LNCAP (cell line): ENCODE results near the gene PDCD4.
A peak's percentile ranks its signal among the peaks of the same experiment; 100 is the strongest.

Source experiments
- CTCF ChIP-seq: fragments of 450-650 bp; IDR thresholded peaks from 2 replicates; pipeline ENCODE4 v1.5.1; 2017; ENCODE audit warnings: mild to moderate bottlenecking

The PDCD4 gene

GRCh38 chr10:110881905-110882304 lies 10.2 kb downstream of the PDCD4 start:
- no peak for TF ChIP-seq CTCF

GRCh38 chr10:110883924-110884323 lies 12.2 kb downstream of the PDCD4 start:
- no peak for TF ChIP-seq CTCF

GRCh38 chr10:110885932-110886674 lies 14.4 kb downstream of the PDCD4 start:
- no peak for TF ChIP-seq CTCF

DNA sequence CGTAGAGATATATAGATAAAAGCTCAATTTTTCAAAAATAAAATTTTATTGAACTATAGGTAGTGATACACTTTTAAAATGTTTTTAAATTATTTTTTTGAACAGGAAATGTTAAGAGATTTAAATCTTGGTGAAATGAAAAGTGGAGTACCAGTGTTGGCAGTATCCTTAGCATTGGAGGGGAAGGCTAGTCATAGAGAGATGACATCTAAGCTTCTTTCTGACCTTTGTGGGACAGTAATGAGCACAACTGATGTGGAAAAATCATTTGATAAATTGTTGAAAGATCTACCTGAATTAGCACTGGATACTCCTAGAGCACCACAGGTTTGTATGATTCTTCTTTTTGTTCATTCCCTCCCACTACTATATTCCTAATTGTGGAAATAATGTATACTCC lies 15.8 kb downstream of the PDCD4 start:
- no peak for TF ChIP-seq CTCF

DNA sequence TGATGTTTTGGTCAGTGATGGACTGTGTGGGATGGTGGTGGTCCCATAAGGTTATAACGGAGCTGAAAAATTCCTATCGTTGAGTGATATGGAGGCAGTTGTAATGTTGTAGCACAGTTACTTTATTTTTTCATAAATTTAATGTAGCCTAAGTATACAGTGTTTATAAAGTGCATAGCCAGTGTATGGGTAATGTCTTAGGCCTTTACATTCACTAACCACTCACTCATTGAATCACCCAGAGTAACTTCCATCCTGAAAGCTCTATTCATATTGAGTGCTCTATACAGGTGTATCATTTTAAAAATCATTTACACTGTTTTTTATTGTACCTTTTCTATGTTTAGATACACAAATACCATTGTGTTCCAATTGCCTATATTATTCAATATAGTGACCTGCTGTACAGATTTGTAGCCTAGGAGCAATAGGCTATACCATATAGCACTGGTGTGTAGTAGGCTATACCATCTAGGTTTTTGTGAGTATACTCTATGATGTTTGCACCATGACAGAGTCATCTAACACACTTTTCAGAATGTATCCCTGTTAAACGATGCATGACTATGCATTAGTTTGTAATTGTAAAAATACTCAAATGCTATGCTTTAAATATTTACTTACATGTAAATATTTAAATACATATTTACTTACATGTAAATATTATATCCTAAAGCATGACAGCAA lies 21.0 kb downstream of the PDCD4 start:
- TF ChIP-seq CTCF: no peak

- peak; percentile 64 for TF ChIP-seq CTCF
Measured at GRCh38 chr10:110893559-110894179, 21.9 kb downstream of the PDCD4 start.

DNA sequence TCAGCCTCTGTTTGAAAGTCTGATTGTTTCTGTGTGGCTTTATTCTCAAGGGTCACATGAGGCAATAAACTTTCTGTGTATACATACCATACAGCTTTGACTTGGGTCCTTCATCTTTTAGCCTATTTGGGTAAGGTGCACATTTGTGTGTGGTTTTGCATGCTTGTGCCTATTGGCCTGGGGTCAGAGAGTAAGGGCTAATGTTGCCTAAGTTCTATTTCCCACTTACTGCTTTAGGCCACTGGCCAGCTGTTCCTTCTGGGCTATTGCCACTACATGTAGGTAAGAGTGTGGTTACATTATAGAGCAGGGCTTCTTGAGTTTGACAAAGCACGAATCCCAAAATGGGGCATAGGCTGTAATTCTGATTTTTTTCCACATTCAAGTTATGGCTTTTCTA lies 25.5 kb downstream of the PDCD4 start:
- no peak for TF ChIP-seq CTCF
